ENCODE results near the gene GRM8.

GRM8 gene

GRCh38 chr7:127080576-127080975, 172.2 kb downstream of the GRM8 start:
- Histone ChIP-seq H3K4me1 (ENCODE audit: control insufficient read depth, low read length) (no peaks in the 10 kb centered on the region), H3K4me2 (ENCODE audit: low read length) (no peak overlapping the region)
- no peak for TF ChIP-seq EZH2phosphoT487 (IDR thresholded peaks at IDR 0.05; ENCODE audit: borderline replicate concordance, low read length)
- TF ChIP-seq, protein P1, sequence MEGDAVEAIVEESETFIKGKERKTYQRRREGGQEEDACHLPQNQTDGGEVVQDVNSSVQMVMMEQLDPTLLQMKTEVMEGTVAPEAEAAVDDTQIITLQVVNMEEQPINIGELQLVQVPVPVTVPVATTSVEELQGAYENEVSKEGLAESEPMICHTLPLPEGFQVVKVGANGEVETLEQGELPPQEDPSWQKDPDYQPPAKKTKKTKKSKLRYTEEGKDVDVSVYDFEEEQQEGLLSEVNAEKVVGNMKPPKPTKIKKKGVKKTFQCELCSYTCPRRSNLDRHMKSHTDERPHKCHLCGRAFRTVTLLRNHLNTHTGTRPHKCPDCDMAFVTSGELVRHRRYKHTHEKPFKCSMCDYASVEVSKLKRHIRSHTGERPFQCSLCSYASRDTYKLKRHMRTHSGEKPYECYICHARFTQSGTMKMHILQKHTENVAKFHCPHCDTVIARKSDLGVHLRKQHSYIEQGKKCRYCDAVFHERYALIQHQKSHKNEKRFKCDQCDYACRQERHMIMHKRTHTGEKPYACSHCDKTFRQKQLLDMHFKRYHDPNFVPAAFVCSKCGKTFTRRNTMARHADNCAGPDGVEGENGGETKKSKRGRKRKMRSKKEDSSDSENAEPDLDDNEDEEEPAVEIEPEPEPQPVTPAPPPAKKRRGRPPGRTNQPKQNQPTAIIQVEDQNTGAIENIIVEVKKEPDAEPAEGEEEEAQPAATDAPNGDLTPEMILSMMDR (IDR thresholded peaks at IDR 0.05; ENCODE audit: low read depth, low read length, poor library complexity, severe bottlenecking) = no peak

DNA sequence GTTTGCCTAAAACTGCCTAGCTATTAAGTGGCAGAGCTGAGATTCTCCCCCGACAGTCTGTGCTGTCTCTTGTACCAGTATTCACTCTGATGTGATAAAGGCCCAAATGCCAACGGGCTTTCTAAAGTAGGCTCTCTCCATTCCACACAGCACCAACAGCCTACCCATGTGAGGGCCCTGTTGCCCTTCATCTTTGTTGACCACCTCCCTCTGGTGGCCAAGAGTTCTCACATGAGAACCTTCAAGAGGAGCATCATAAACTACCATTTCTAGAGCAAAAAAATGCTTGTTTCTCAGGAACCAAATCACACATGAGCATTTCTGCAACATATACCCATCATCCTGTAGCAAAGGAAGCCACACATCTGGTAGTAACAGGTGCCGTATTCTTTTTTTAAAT, 185.8 kb downstream of the GRM8 start:
- Histone ChIP-seq H3K4me2 (ENCODE audit: low read length) (no peak overlapping the region), H3K27me3 (ENCODE audit: control insufficient read depth, low read length) (no peaks in the 10 kb centered on the region), H3K9me2 (replicated peaks; ENCODE audit: control insufficient read depth, low read length) (no peaks in the 10 kb centered on the region), H3K79me2 (ENCODE audit: control insufficient read depth, low read length) (no peaks in the 10 kb centered on the region), H3K27ac (ENCODE audit: low read depth, low read length) (no peak overlapping the region), H3K4me1 (ENCODE audit: control insufficient read depth, low read length) (no peaks in the 10 kb centered on the region), H3K36me3 (ENCODE audit: control insufficient read depth, low read length) (no peaks in the 10 kb centered on the region), H3K9me3 (ENCODE audit: control insufficient read depth, insufficient read depth, low read length) (no peaks in the 10 kb centered on the region), H4K20me1 (ENCODE audit: control insufficient read depth, insufficient read depth, low read depth, low read length) (no peaks in the 10 kb centered on the region), H3F3A (ENCODE audit: control insufficient read depth, insufficient read depth) (no peaks in the 10 kb centered on the region), H3K4me3 (ENCODE audit: low read length) (no peak overlapping the region)
- no peak for TF ChIP-seq EZH2phosphoT487 (IDR thresholded peaks at IDR 0.05; ENCODE audit: borderline replicate concordance, low read length)
- TF ChIP-seq, protein P1 (IDR thresholded peaks at IDR 0.05; ENCODE audit: low read depth, low read length, poor library complexity, severe bottlenecking) = no peak

More at GRCh38 chr7:127080576-127080975, 172.2 kb downstream of the GRM8 start:
- H3K9me3 ChIP-seq (ENCODE audit: control insufficient read depth, insufficient read depth, low read length) = no peaks in the 10 kb centered on the region
- no peaks in the 10 kb centered on the region for H3K9me2 ChIP-seq (replicated peaks; ENCODE audit: control insufficient read depth, low read length)
- 0 out of 2 replicates have a peak, but pooled peaks cover 5% of the 10 kb centered on the region for H3K27me3 ChIP-seq (ENCODE audit: control insufficient read depth, low read length)
- no peak overlapping the region for H3K4me3 ChIP-seq (ENCODE audit: low read length)
- no peaks in the 10 kb centered on the region for H3K36me3 ChIP-seq (ENCODE audit: control insufficient read depth, low read length)
- H4K20me1 ChIP-seq (ENCODE audit: control insufficient read depth, insufficient read depth, low read depth, low read length) = no peaks in the 10 kb centered on the region
- no peaks in the 10 kb centered on the region for H3F3A ChIP-seq (ENCODE audit: control insufficient read depth, insufficient read depth)
- H3K27ac ChIP-seq (ENCODE audit: low read depth, low read length) = no peak overlapping the region
- no peaks in the 10 kb centered on the region for H3K79me2 ChIP-seq (ENCODE audit: control insufficient read depth, low read length)

- H3K9me2 ChIP-seq (replicated peaks; ENCODE audit: control insufficient read depth, low read length) = no peaks in the 10 kb centered on the region
- no peaks in the 10 kb centered on the region for H3K9me3 ChIP-seq (ENCODE audit: control insufficient read depth, insufficient read depth, low read length)
- TF ChIP-seq, protein P1 (IDR thresholded peaks at IDR 0.05; ENCODE audit: low read depth, low read length, poor library complexity, severe bottlenecking) = no peak
- no peak for TF ChIP-seq EZH2phosphoT487 (IDR thresholded peaks at IDR 0.05; ENCODE audit: borderline replicate concordance, low read length)
- no peaks in the 10 kb centered on the region for H4K20me1 ChIP-seq (ENCODE audit: control insufficient read depth, insufficient read depth, low read depth, low read length)
- H3K36me3 ChIP-seq (ENCODE audit: control insufficient read depth, low read length) = no peaks in the 10 kb centered on the region
- H3K27ac ChIP-seq (ENCODE audit: low read depth, low read length) = no peak overlapping the region
- no peaks in the 10 kb centered on the region for H3K27me3 ChIP-seq (ENCODE audit: control insufficient read depth, low read length)
- H3K4me3 ChIP-seq (ENCODE audit: low read length) = no peak overlapping the region
- H3K4me1 ChIP-seq (ENCODE audit: control insufficient read depth, low read length) = no peaks in the 10 kb centered on the region
- H3K4me2 ChIP-seq (ENCODE audit: low read length) = no peak overlapping the region
- H3F3A ChIP-seq (ENCODE audit: control insufficient read depth, insufficient read depth) = no peaks in the 10 kb centered on the region
- H3K79me2 ChIP-seq (ENCODE audit: control insufficient read depth, low read length) = no peaks in the 10 kb centered on the region
Measured at GRCh38 chr7:127059475-127059874, 193.3 kb downstream of the GRM8 start.
